Liver (tissue), 9 donors: ENCODE measurements around the gene TSN. TPM values are rescaled to one million over a fixed set of nuclear protein-coding genes. Genes with fewer than 3 reads are reported as not detected.

ENCODE experiments used
- DNase-seq: peaks from one replicate; pipeline ENCODE4 v3.0.0-alpha.2; 2017; ENCODE audit warnings: low spot score
- H3K27ac ChIP-seq, 2 donors: one replicate each; pipeline ENCODE4 v1.7.0; 2013; ENCODE audit warnings: inconsistent platforms in 2 of 2, low read length in 2 of 2, control low read depth in 1 of 2, low read depth in 1 of 2, mild to moderate bottlenecking in 1 of 2
- H3K27me3 ChIP-seq, 4 donors: one replicate each; pipeline versions ENCODE4 v1.6.1 to v1.7.0; 2013; ENCODE audit warnings: low read length in 3 of 4, inconsistent platforms in 1 of 4, mild to moderate bottlenecking in 1 of 4, moderate library complexity in 1 of 4; ENCODE audit not compliant: control insufficient read depth in 4 of 4, insufficient read depth in 4 of 4
- H3K36me3 ChIP-seq, 4 donors: one replicate each; pipeline versions ENCODE4 v1.6.1 to v1.7.0; 2013; ENCODE audit warnings: low read length in 3 of 4, mild to moderate bottlenecking in 3 of 4, low read depth in 1 of 4, moderate library complexity in 1 of 4; ENCODE audit not compliant: control insufficient read depth in 4 of 4, insufficient read depth in 3 of 4
- H3K4me1 ChIP-seq, 4 donors: one replicate each; pipeline versions ENCODE4 v1.6.1 to v1.7.0; 2013; ENCODE audit warnings: low read length in 3 of 4, mild to moderate bottlenecking in 3 of 4, moderate library complexity in 1 of 4; ENCODE audit not compliant: control insufficient read depth in 4 of 4, insufficient read depth in 4 of 4
- H3K4me3 ChIP-seq, 3 donors: one replicate each; pipeline versions ENCODE4 v1.6.1 to v1.7.0; 2013; ENCODE audit warnings: low read length in 3 of 3, control low read depth in 1 of 3, low read depth in 1 of 3, mild to moderate bottlenecking in 1 of 3
- H3K9ac ChIP-seq, 2 donors: one replicate each; pipeline ENCODE4 v1.7.0; 2013; ENCODE audit warnings: low read length in 2 of 2, mild to moderate bottlenecking in 2 of 2, moderate library complexity in 2 of 2, control low read depth in 1 of 2, low read depth in 1 of 2
- H3K9me3 ChIP-seq, 4 donors: one replicate each; pipeline versions ENCODE4 v1.6.1 to v1.7.0; 2013; ENCODE audit warnings: low read length in 3 of 4; ENCODE audit not compliant: control insufficient read depth in 4 of 4
- ATF3 ChIP-seq: IDR thresholded peaks from 2 replicates; pipeline ENCODE4 v1.6.1; 2016; ENCODE audit warnings: antibody characterized with exemption
- CTCF ChIP-seq: fragments of 150-350 bp; IDR thresholded peaks from 2 replicates; pipeline ENCODE4 v1.5.1; 2017; ENCODE audit warnings: improper control_type of control experiment, low read depth, low read length; ENCODE audit not compliant: missing input control
- FOXA1 ChIP-seq: IDR thresholded peaks from 2 replicates; pipeline ENCODE4 v1.6.1; 2016; ENCODE audit warnings: antibody characterized with exemption
- FOXA2 ChIP-seq: IDR thresholded peaks from 2 replicates; pipeline ENCODE4 v1.6.1; 2016; ENCODE audit warnings: antibody characterized with exemption
- GABPA ChIP-seq, 2 donors: IDR thresholded peaks in 1 of 2; conservative IDR thresholded peaks in 1 of 2; 2 replicates each; pipeline ENCODE4 v1.6.1; 2016; ENCODE audit warnings: antibody characterized with exemption in 2 of 2, mild to moderate bottlenecking in 1 of 2, moderate library complexity in 1 of 2
- HNF4A ChIP-seq, 2 donors: conservative IDR thresholded peaks; 2 replicates each; pipeline ENCODE4 v1.6.1; 2016; ENCODE audit warnings: antibody characterized with exemption in 2 of 2, mild to moderate bottlenecking in 2 of 2
- HNF4G ChIP-seq: IDR thresholded peaks from 2 replicates; pipeline ENCODE4 v1.6.1; 2016; ENCODE audit warnings: antibody characterized with exemption
- JUND ChIP-seq, 2 donors: IDR thresholded peaks; 2 replicates each; pipeline ENCODE4 v1.6.1; 2016; ENCODE audit warnings: antibody characterized with exemption in 2 of 2
- MAX ChIP-seq: IDR thresholded peaks from 2 replicates; pipeline ENCODE4 v1.6.1; 2016; ENCODE audit warnings: antibody characterized with exemption
- NR2F2 ChIP-seq: IDR thresholded peaks from 2 replicates; pipeline ENCODE4 v1.6.1; 2016; ENCODE audit warnings: antibody characterized with exemption
- REST ChIP-seq: IDR thresholded peaks from 2 replicates; pipeline ENCODE4 v1.6.1; 2016; ENCODE audit warnings: antibody characterized with exemption, mild to moderate bottlenecking
- RXRA ChIP-seq, 2 donors: IDR thresholded peaks; 2 replicates each; pipeline ENCODE4 v1.6.1; 2017 to 2018; ENCODE audit warnings: antibody characterized with exemption in 2 of 2, mild to moderate bottlenecking in 1 of 2
- SP1 ChIP-seq: IDR thresholded peaks from 2 replicates; pipeline ENCODE4 v1.6.1; 2018; ENCODE audit warnings: antibody characterized with exemption, mild to moderate bottlenecking
- ZBTB33 ChIP-seq: IDR thresholded peaks from 2 replicates; pipeline ENCODE4 v1.6.1; 2016; ENCODE audit warnings: antibody characterized with exemption
- WGBS: extraction: QIAGEN DNeasy Blood & Tissue Kit; methylation state at CpG from one replicate; pipeline ENCODE4 v1.1.7; 2013; 5-methylcytosine and 5-hydroxymethylcytosine counted together
- polyA plus RNA-seq, 2 donors: library from polyadenylated mRNA; stranded (reverse) in 1 of 2; unstranded in 1 of 2; fragments of 200-250 nt in 1 of 2; fragments of >200 nt in 1 of 2; fragmentation: Nextera tagmentation in 1 of 2; extraction: Ambion mirVana in 1 of 2; gene quantifications; one replicate each; pipeline versions ENCODE4 v1.2.1 to v1.2.3, GENCODE V29; 2013 to 2015
- total RNA-seq, 2 donors: library from RNA; depleted of rRNA; stranded (reverse); fragments of >200 nt; gene quantifications; one replicate each; pipeline ENCODE4 v1.2.3, GENCODE V29; 2014
- donor health status: healthy.
- donor health status: healthy.
- donor health status: healthy.
- donor health status: healthy.
- donor health status: healthy.

Gene TSN
- total and polyA plus RNA-seq, 4 donors = 17.0 to 30.6 (median 17.7) TPM

GRCh38 chr2:121768143-121768755, 12.8 kb downstream of the TSN start:
- no peak for DNase-seq
- no peaks in the 10 kb centered on the region for H3K4me1 ChIP-seq
- no peak overlapping the region for H3K27ac ChIP-seq
- H3K27me3 ChIP-seq = no peaks in the 10 kb centered on the region
- peaks cover 14 to 50% (median 41%) of the 10 kb centered on the region in 4 donors for H3K36me3 ChIP-seq
- H3K4me3 ChIP-seq = no peak overlapping the region
- no peak overlapping the region for H3K9ac ChIP-seq
- WGBS = 93% methylated on average over 5 of the region's 5 CpGs
- H3K9me3 ChIP-seq = no peaks in the 10 kb centered on the region
- TF ChIP-seq JUND (IDR thresholded peaks at IDR 0.05) = no peak
- TF ChIP-seq CTCF = no peak
- no peak for TF ChIP-seq GABPA (IDR thresholded peaks at IDR 0.05 in 1 of 2, conservative IDR thresholded peaks at IDR 0.05 in 1 of 2)
- no peak for TF ChIP-seq SP1
- no peak for TF ChIP-seq HNF4A (conservative IDR thresholded peaks at IDR 0.05)
- no peak for TF ChIP-seq REST
- TF ChIP-seq MAX = no peak
- TF ChIP-seq ZBTB33 = no peak
- no peak for TF ChIP-seq HNF4G
- no peak for TF ChIP-seq RXRA (IDR thresholded peaks at IDR 0.05)
- TF ChIP-seq ATF3 = no peak

- 69% methylated on average over 6 of the region's 6 CpGs for WGBS
- no peak for DNase-seq
- no peak overlapping the region for H3K9ac ChIP-seq
- no peak for TF ChIP-seq JUND (IDR thresholded peaks at IDR 0.05)
- no peak for TF ChIP-seq FOXA2
- no peak for TF ChIP-seq HNF4A (conservative IDR thresholded peaks at IDR 0.05)
- no peak for TF ChIP-seq FOXA1
- peak; percentile 45 for TF ChIP-seq NR2F2
- H3K27ac ChIP-seq = no peak overlapping the region
- no peaks in the 10 kb centered on the region for H3K9me3 ChIP-seq
- no peaks in the 10 kb centered on the region for H3K27me3 ChIP-seq
- H3K4me3 ChIP-seq = no peak overlapping the region
- peaks cover 4 to 15% (median 8%) of the 10 kb centered on the region in 4 donors for H3K36me3 ChIP-seq
- no peaks in the 10 kb centered on the region for H3K4me1 ChIP-seq
These were observed 16.7 kb downstream of the TSN start for GRCh38 chr2:121771976-121772742.
